Measurements from ENCODE around the gene LRRC59. TPM values are rescaled to one million over a fixed set of nuclear protein-coding genes. Genes with fewer than 3 reads are reported as not detected.

Gene LRRC59
- total and polyA plus RNA-seq, 2 donors (not counting 1 experiment from before 2014, with no cell fraction given) = 27.7 to 31.2 TPM

DNA sequence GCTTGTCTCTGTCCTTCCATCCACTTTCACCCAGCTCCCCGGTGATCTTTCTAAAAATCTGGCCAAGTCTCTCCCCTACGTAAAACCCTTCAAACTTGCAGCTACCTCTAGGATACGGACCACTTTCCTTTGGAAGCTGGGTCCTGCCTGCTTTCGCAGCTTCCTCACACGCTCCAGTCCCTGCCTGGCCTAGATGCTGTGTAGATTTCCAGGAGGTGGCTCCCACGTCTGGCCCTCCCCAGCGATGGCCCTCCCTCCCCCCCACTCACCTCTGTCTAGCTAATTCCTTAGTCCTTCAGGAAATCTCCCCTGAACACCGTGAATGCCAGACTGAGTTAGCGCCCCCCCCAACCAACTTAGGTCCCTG lies 579 bp upstream of the LRRC59 start:
- ChIA-PET POLR2A (interaction anchor here (0.6 to 2.7 kb wide), 10 partner anchors 16 to 468 kb away, joined by 3 to 21 read pairs (median 4); partner anchors contain the start of genes ACSF2, EME1, MRPL27 and RSAD1), CTCF (interaction anchor here (0.6 to 4.1 kb wide), 30 partner anchors 9 to 311 kb away, joined by 3 to 45 read pairs (median 6); partner anchors contain the start of genes ACSF2, ANKRD40, CHAD and EME1)
- Histone ChIP-seq H3K4me3 (ENCODE audit: control extremely low read depth in 1 of 5, extremely low read depth in 1 of 5, insufficient read depth in 1 of 5, low read depth in 2 of 5, low read length in 4 of 5) (peak overlapping the region in 4 of 5 experiments; percentile 87 to 95 (median 93)), H4K20me1 (ENCODE audit: control insufficient read depth, insufficient read depth, low read length, poor library complexity, severe bottlenecking) (peaks cover 17% of the 10 kb centered on the region), H3K27me3 (replicated peaks in 1 of 4; ENCODE audit: control extremely low read depth in 1 of 4, control insufficient read depth in 3 of 4, insufficient read depth in 4 of 4, low read length in 3 of 4) (no peaks in the 10 kb centered on the region), H3K4me2 (replicated peaks; ENCODE audit: low read depth, low read length, poor library complexity, severe bottlenecking) (peak overlapping the region; percentile 87), H3K36me3 (replicated peaks in 1 of 2; ENCODE audit: control extremely low read depth in 1 of 2, control insufficient read depth in 1 of 2, extremely low read depth in 1 of 2, insufficient read depth in 2 of 2, low read length in 1 of 2) (peaks cover 9 to 21% of the 10 kb centered on the region in 2 experiments), H3K4me1 (ENCODE audit: control insufficient read depth in 2 of 2, insufficient read depth in 2 of 2, low read length in 2 of 2) (peaks cover 21 to 25% of the 10 kb centered on the region in 2 donors), H3K27ac (ENCODE audit: low read length in 2 of 2) (peak overlapping the region in 1 of 2 donors; percentile 11), H3K9ac (ENCODE audit: low read length) (peak overlapping the region; percentile 95), H2AFZ (ENCODE audit: insufficient read depth, low read depth, low read length, poor library complexity, severe bottlenecking) (peak overlapping the region; percentile 82), H3K79me2 (ENCODE audit: control insufficient read depth, insufficient read depth, low read length) (peaks cover 40% of the 10 kb centered on the region), H3K9me3 (ENCODE audit: control extremely low read depth in 1 of 3, control insufficient read depth in 2 of 3, insufficient read depth in 1 of 3, low read length in 2 of 3) (no peaks in the 10 kb centered on the region)
- H3K27me3 Mint-ChIP-seq = no peaks in the 10 kb centered on the region
- ATAC-seq (ENCODE audit: low read depth) (no peak), DNase-seq (no peak)
- intact Hi-C loops (cut with micrococcal nuclease) = loop anchor here (1.0 to 5.0 kb wide), 7 partner anchors 23 to 1506 kb away; partner anchors contain the start of genes ACSF2, ATP5MC1, EME1 and MRPL27
- peaks cover 31% of the 10 kb centered on the region for H3K4me1 Mint-ChIP-seq
- H3K27ac Mint-ChIP-seq = peak overlapping the region; percentile 91
- 71% methylated on average over 8 of the region's 9 CpGs for WGBS (ENCODE audit: insufficient coverage)
- H3K4me3 Mint-ChIP-seq = peak overlapping the region; percentile 89
- no peaks in the 10 kb centered on the region for H3K9me3 Mint-ChIP-seq (ENCODE audit: insufficient read depth)
- TF ChIP-seq, protein P1, sequence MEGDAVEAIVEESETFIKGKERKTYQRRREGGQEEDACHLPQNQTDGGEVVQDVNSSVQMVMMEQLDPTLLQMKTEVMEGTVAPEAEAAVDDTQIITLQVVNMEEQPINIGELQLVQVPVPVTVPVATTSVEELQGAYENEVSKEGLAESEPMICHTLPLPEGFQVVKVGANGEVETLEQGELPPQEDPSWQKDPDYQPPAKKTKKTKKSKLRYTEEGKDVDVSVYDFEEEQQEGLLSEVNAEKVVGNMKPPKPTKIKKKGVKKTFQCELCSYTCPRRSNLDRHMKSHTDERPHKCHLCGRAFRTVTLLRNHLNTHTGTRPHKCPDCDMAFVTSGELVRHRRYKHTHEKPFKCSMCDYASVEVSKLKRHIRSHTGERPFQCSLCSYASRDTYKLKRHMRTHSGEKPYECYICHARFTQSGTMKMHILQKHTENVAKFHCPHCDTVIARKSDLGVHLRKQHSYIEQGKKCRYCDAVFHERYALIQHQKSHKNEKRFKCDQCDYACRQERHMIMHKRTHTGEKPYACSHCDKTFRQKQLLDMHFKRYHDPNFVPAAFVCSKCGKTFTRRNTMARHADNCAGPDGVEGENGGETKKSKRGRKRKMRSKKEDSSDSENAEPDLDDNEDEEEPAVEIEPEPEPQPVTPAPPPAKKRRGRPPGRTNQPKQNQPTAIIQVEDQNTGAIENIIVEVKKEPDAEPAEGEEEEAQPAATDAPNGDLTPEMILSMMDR (IDR thresholded peaks at IDR 0.05) = no peak
- no peak for TF ChIP-seq EZH2 (IDR thresholded peaks at IDR 0.05; ENCODE audit: borderline replicate concordance, insufficient read depth, low read depth, low read length, poor library complexity, severe bottlenecking)

All from B cell (primary cell).